H9 (cell line): Measurements from ENCODE around the gene ALKBH5. TPM values are rescaled to one million over a fixed set of nuclear protein-coding genes. Genes with fewer than 3 reads are reported as not detected.

Experiments used
- DNase-seq: peaks from one replicate; pipeline ENCODE4 v3.0.0-alpha.2; 2017
- H2AFZ ChIP-seq: one replicate; pipeline ENCODE4 v1.6.1; 2013; ENCODE audit warnings: mild to moderate bottlenecking, low read length, control low read depth, moderate library complexity
- H2AK5ac ChIP-seq: 2 replicates; pipeline ENCODE4 v1.6.1; 2013; ENCODE audit warnings: low read length, control low read depth, mixed read lengths; ENCODE audit not compliant: insufficient read length
- H2BK120ac ChIP-seq: one replicate; pipeline ENCODE4 v1.6.1; 2013; ENCODE audit warnings: low read depth, mild to moderate bottlenecking, low read length, control low read depth, inconsistent platforms; ENCODE audit not compliant: poor library complexity, severe bottlenecking
- H2BK12ac ChIP-seq: 2 replicates; pipeline ENCODE4 v1.6.1; 2013; ENCODE audit warnings: low read length, control low read depth, mixed read lengths, low read depth; ENCODE audit not compliant: insufficient read length
- H2BK15ac ChIP-seq: 2 replicates; pipeline ENCODE4 v1.6.1; 2013; ENCODE audit warnings: low read depth, low read length, control low read depth
- H2BK20ac ChIP-seq: one replicate; pipeline ENCODE4 v1.6.1; 2013; ENCODE audit warnings: low read depth, mild to moderate bottlenecking, low read length, control low read depth, inconsistent platforms; ENCODE audit not compliant: poor library complexity, severe bottlenecking
- H2BK5ac ChIP-seq: 2 replicates; pipeline ENCODE4 v1.6.1; 2013; ENCODE audit warnings: low read length, control low read depth, mixed read lengths; ENCODE audit not compliant: insufficient read length
- H3K14ac ChIP-seq: 2 replicates; pipeline ENCODE4 v1.6.1; 2013; ENCODE audit warnings: low read length, control low read depth; ENCODE audit not compliant: insufficient read depth
- H3K18ac ChIP-seq: 2 replicates; pipeline ENCODE4 v1.6.1; 2013; ENCODE audit warnings: low read depth, mild to moderate bottlenecking, mixed read lengths, low read length, control low read depth; ENCODE audit not compliant: insufficient read length
- H3K23ac ChIP-seq: 2 replicates; pipeline ENCODE4 v1.6.1; 2013; ENCODE audit warnings: low read length, control low read depth, mixed read lengths, low read depth; ENCODE audit not compliant: insufficient read length
- H3K23me2 ChIP-seq: 2 replicates; pipeline ENCODE4 v1.6.1; 2013; ENCODE audit warnings: low read depth, mild to moderate bottlenecking, mixed read lengths, low read length, control low read depth; ENCODE audit not compliant: insufficient read length, poor library complexity, severe bottlenecking
- H3K27ac ChIP-seq: 2 replicates; pipeline ENCODE4 v1.5.1; 2013; ENCODE audit warnings: low read length, control low read depth, mixed read lengths, low read depth; ENCODE audit not compliant: insufficient read length
- H3K27me3 ChIP-seq: 2 replicates; pipeline ENCODE4 v1.6.1; 2013; ENCODE audit warnings: low read length, control low read depth, inconsistent platforms; ENCODE audit not compliant: insufficient read depth
- H3K4ac ChIP-seq: 2 replicates; pipeline ENCODE4 v1.6.1; 2013; ENCODE audit warnings: low read depth, mild to moderate bottlenecking, control low read depth, inconsistent platforms, low read length, moderate library complexity
- H3K4me1 ChIP-seq: 2 replicates; pipeline ENCODE4 v1.6.1; 2013; ENCODE audit warnings: low read length, control low read depth, inconsistent platforms; ENCODE audit not compliant: insufficient read depth
- H3K4me2 ChIP-seq: 2 replicates; pipeline ENCODE4 v1.6.1; 2013; ENCODE audit warnings: low read length, control low read depth, mixed read lengths; ENCODE audit not compliant: insufficient read length, insufficient read depth
- H3K56ac ChIP-seq: 2 replicates; pipeline ENCODE4 v1.6.1; 2013; ENCODE audit warnings: low read depth, mild to moderate bottlenecking, mixed read lengths, low read length, control low read depth; ENCODE audit not compliant: insufficient read length
- H3K79me1 ChIP-seq: 2 replicates; pipeline ENCODE4 v1.6.1; 2013; ENCODE audit warnings: low read depth, mild to moderate bottlenecking, moderate library complexity, low read length, control low read depth, inconsistent platforms; ENCODE audit not compliant: insufficient read depth, poor library complexity, severe bottlenecking
- H3K79me2 ChIP-seq: 2 replicates; pipeline ENCODE4 v1.6.1; 2013; ENCODE audit warnings: low read length, control low read depth, inconsistent platforms; ENCODE audit not compliant: insufficient read depth
- H3K9ac ChIP-seq: 2 replicates; pipeline ENCODE4 v1.6.1; 2013; ENCODE audit warnings: low read length, control low read depth, mixed read lengths; ENCODE audit not compliant: insufficient read length; ENCODE audit errors: extremely low read depth
- H3K9me3 ChIP-seq: one replicate; pipeline ENCODE4 v1.6.1; 2013; ENCODE audit warnings: low read depth, low read length, inconsistent platforms; ENCODE audit not compliant: control insufficient read depth
- H3T11ph ChIP-seq: one replicate; pipeline ENCODE4 v1.6.1; 2013; ENCODE audit warnings: mild to moderate bottlenecking, low read length, control low read depth, inconsistent platforms
- H4K20me1 ChIP-seq: one replicate; pipeline ENCODE4 v1.6.1; 2013; ENCODE audit not compliant: control insufficient read depth, insufficient read length, insufficient read depth
- H4K5ac ChIP-seq: 2 replicates; pipeline ENCODE4 v1.6.1; 2013; ENCODE audit warnings: low read depth, mild to moderate bottlenecking, mixed read lengths, low read length, control low read depth; ENCODE audit not compliant: insufficient read length
- H4K8ac ChIP-seq: replicated peaks from 2 replicates; pipeline ENCODE4 v1.6.1; 2013; ENCODE audit warnings: low read length, control low read depth, mixed read lengths, low read depth; ENCODE audit not compliant: insufficient read length
- H4K91ac ChIP-seq: 2 replicates; pipeline ENCODE4 v1.6.1; 2013; ENCODE audit warnings: low read depth, mild to moderate bottlenecking, moderate library complexity, mixed read lengths, low read length, control low read depth; ENCODE audit not compliant: insufficient read length
- H3K27ac Mint-ChIP-seq, 3 experiments: 2 replicates in 2 of 3; 3 replicates in 1 of 3; pipeline ENCODE4 v1.8.0; 2020 to 2021; ENCODE audit warnings: mixed read lengths in 3 of 3, mild to moderate bottlenecking in 1 of 3, moderate library complexity in 1 of 3
- H3K27me3 Mint-ChIP-seq: 2 replicates; pipeline ENCODE4 v1.8.0; 2021; ENCODE audit warnings: low read depth, mild to moderate bottlenecking, moderate library complexity, mixed read lengths
- H3K36me3 Mint-ChIP-seq, 3 experiments: 2 replicates in 2 of 3; 3 replicates in 1 of 3; pipeline ENCODE4 v1.8.0; 2020 to 2021; ENCODE audit warnings: low read depth in 3 of 3, mixed read lengths in 3 of 3; ENCODE audit not compliant: insufficient read depth in 1 of 3
- H3K4me1 Mint-ChIP-seq, 2 experiments: 2 replicates each; pipeline ENCODE4 v1.8.0; 2020; ENCODE audit warnings: mixed read lengths in 2 of 2
- H3K4me3 Mint-ChIP-seq, 2 experiments: 2 replicates in 1 of 2; 3 replicates in 1 of 2; pipeline ENCODE4 v1.8.0; 2020 to 2021; ENCODE audit warnings: mild to moderate bottlenecking in 2 of 2, mixed read lengths in 2 of 2, moderate library complexity in 1 of 2
- H3K9me3 Mint-ChIP-seq, 2 experiments: 2 replicates in 1 of 2; 3 replicates in 1 of 2; pipeline ENCODE4 v1.8.0; 2020; ENCODE audit warnings: mild to moderate bottlenecking in 2 of 2, mixed read lengths in 2 of 2, moderate library complexity in 1 of 2
- CTCF ChIP-seq: fragments of 200-600 bp; sonication (generic); conservative IDR thresholded peaks from 3 replicates; pipeline ENCODE4 v1.8.0; 2021; ENCODE audit warnings: antibody characterized with exemption, mild to moderate bottlenecking
- WGBS: extraction: QIAGEN DNeasy Blood & Tissue Kit; methylation state at CpG from one replicate; pipeline ENCODE4 v1.1.7; 2013; ENCODE audit warnings: missing lambda C conversion rate, low lambda C conversion rate, mixed read lengths; ENCODE audit not compliant: insufficient read length; ENCODE audit errors: extremely low coverage; 5-methylcytosine and 5-hydroxymethylcytosine counted together
- total RNA-seq: library from RNA; stranded (reverse); gene quantifications from 2 replicates; pipeline ENCODE4 v1.2.1, GENCODE V29; 2021

The ALKBH5 gene
- total RNA-seq, 1 experiment from 2014 or later, result 89.8 TPM

- Histone ChIP-seq H4K20me1 (no peaks in the 10 kb centered on the region), H3K4ac (no peak overlapping the region), H4K5ac (no peak overlapping the region), H3K18ac (no peak overlapping the region), H2BK15ac (no peak overlapping the region), H3K27ac (no peak overlapping the region), H3K4me1 (no peaks in the 10 kb centered on the region), H3K79me1 (peaks cover 10% of the 10 kb centered on the region), H3K23me2 (no peaks in the 10 kb centered on the region), H2BK120ac (no peak overlapping the region), H4K8ac (no peak overlapping the region), H3K23ac (no peak overlapping the region), H3T11ph (no peak overlapping the region), H2BK12ac (no peak overlapping the region), H3K9ac (no peak overlapping the region), H2AK5ac (no peak overlapping the region), H2BK20ac (no peak overlapping the region), H3K79me2 (peaks cover 21% of the 10 kb centered on the region; the same call in 1 of the 2 replicates), H3K56ac (no peak overlapping the region), H3K4me2 (no peak overlapping the region), H2AFZ (no peak overlapping the region), H3K14ac (no peak overlapping the region), H2BK5ac (no peak overlapping the region), H4K91ac (no peak overlapping the region), H3K9me3 (no peaks in the 10 kb centered on the region), H3K27me3 (no peaks in the 10 kb centered on the region)
- H3K4me3 Mint-ChIP-seq, result no peak overlapping the region
- H3K9me3 Mint-ChIP-seq, result no peaks in the 10 kb centered on the region
- no CpG with 5 or more reads among the region's 4 CpGs for WGBS
- peaks cover 4 to 5% of the 10 kb centered on the region in 2 experiments; a peak in 3 of 4 replicates for H3K4me1 Mint-ChIP-seq
- no peak for TF ChIP-seq CTCF
- DNase-seq, result no peak
- no peaks in the 10 kb centered on the region for H3K27me3 Mint-ChIP-seq
- H3K27ac Mint-ChIP-seq, result no peak overlapping the region
- H3K36me3 Mint-ChIP-seq, result peaks cover 33 to 75% (median 55%) of the 10 kb centered on the region in 3 experiments
Observed at GRCh38 chr17:18194394-18194793, 10.8 kb downstream of the ALKBH5 start.
